Activated naive CD8-positive, alpha-beta T cell treated with anti-CD3 and anti-CD28 coated beads for 36 hours (primary cell): Measurements from ENCODE around the gene IRS2. TPM values are rescaled to one million over a fixed set of nuclear protein-coding genes. Genes with fewer than 3 reads are reported as not detected.
A peak's percentile ranks its signal among the peaks of the same experiment; 100 is the strongest.

Experiments
- DNase-seq: peaks from one replicate; pipeline ENCODE4 v3.0.0; 2021
- H3K27ac Mint-ChIP-seq: one replicate; pipeline ENCODE4 v1.8.0; 2022; ENCODE audit warnings: mild to moderate bottlenecking, moderate library complexity, mixed read lengths
- H3K27me3 Mint-ChIP-seq: one replicate; pipeline ENCODE4 v1.8.0; 2022; ENCODE audit warnings: mild to moderate bottlenecking, mixed read lengths
- H3K36me3 Mint-ChIP-seq: one replicate; pipeline ENCODE4 v1.8.0; 2021; ENCODE audit warnings: mild to moderate bottlenecking, mixed read lengths
- H3K4me1 Mint-ChIP-seq: one replicate; pipeline ENCODE4 v1.8.0; 2021; ENCODE audit warnings: mixed read lengths
- H3K4me3 Mint-ChIP-seq: one replicate; pipeline ENCODE4 v1.8.0; 2022; ENCODE audit warnings: mild to moderate bottlenecking, moderate library complexity, mixed read lengths
- H3K9me3 Mint-ChIP-seq: one replicate; pipeline ENCODE4 v1.8.0; 2022; ENCODE audit warnings: mixed read lengths
- total RNA-seq, 2 experiments: library from RNA; stranded (reverse); gene quantifications; one replicate each; pipeline ENCODE4 v1.2.3, GENCODE V29; 2021

The IRS2 gene
- total RNA-seq, 2 experiments from 2014 or later, result 1.8 to 1.9 TPM

GRCh38 chr13:109778102-109778542 lies 8.3 kb downstream of the IRS2 start:
- H3K36me3 Mint-ChIP-seq, result peaks cover 2% of the 10 kb centered on the region
- peak overlapping the region; percentile 48 for H3K4me3 Mint-ChIP-seq
- no peak for DNase-seq
- H3K27ac Mint-ChIP-seq, result peak overlapping the region; percentile 72
- H3K4me1 Mint-ChIP-seq, result peaks cover 54% of the 10 kb centered on the region
- H3K27me3 Mint-ChIP-seq, result no peaks in the 10 kb centered on the region
- H3K9me3 Mint-ChIP-seq, result no peaks in the 10 kb centered on the region

- H3K4me3 Mint-ChIP-seq, result no peak overlapping the region
- DNase-seq, result no peak
- H3K36me3 Mint-ChIP-seq, result no peaks in the 10 kb centered on the region
- peaks cover 52% of the 10 kb centered on the region for H3K4me1 Mint-ChIP-seq
- no peaks in the 10 kb centered on the region for H3K9me3 Mint-ChIP-seq
- peak overlapping the region; percentile 5 for H3K27ac Mint-ChIP-seq
- no peaks in the 10 kb centered on the region for H3K27me3 Mint-ChIP-seq
These were observed 9.8 kb downstream of the IRS2 start for GRCh38 chr13:109776575-109776974.

GRCh38 chr13:109773786-109774185 lies 12.6 kb downstream of the IRS2 start:
- Mint-ChIP-seq H3K4me3 (no peak overlapping the region), H3K27me3 (no peaks in the 10 kb centered on the region), H3K27ac (no peak overlapping the region), H3K4me1 (peaks cover 29% of the 10 kb centered on the region), H3K36me3 (no peaks in the 10 kb centered on the region), H3K9me3 (no peaks in the 10 kb centered on the region)
- no peak for DNase-seq

DNA sequence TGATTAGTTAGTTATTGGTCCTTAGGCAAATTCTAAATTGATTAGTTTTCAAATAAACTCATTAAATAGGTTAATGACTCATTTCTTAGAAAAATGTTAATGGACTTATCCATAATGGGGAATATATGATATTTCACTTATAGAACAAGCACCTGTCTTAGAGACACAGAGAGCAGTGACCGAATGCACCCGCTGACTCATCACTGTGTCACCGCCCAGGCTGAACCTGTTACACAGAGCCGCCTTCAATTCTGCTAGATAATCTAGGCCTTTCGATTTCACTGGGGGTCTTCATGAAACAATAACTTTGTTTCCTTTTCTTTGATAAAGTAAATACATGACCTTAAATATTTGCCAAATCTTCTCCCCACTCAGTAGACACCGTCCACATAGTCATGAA lies 13.1 kb downstream of the IRS2 start:
- H3K36me3 Mint-ChIP-seq, result no peaks in the 10 kb centered on the region

GRCh38 chr13:109771926-109772325 lies 14.5 kb downstream of the IRS2 start:
- Mint-ChIP-seq H3K27me3 (no peaks in the 10 kb centered on the region), H3K4me1 (peaks cover 15% of the 10 kb centered on the region), H3K36me3 (no peaks in the 10 kb centered on the region), H3K9me3 (no peaks in the 10 kb centered on the region), H3K4me3 (no peak overlapping the region), H3K27ac (no peak overlapping the region)
- no peak for DNase-seq

More for the DNA sequence above, 13.1 kb downstream of the IRS2 start:
- Mint-ChIP-seq H3K27ac (no peak overlapping the region), H3K4me3 (no peak overlapping the region), H3K4me1 (peaks cover 24% of the 10 kb centered on the region), H3K27me3 (no peaks in the 10 kb centered on the region), H3K9me3 (no peaks in the 10 kb centered on the region)
- DNase-seq, result no peak

DNA sequence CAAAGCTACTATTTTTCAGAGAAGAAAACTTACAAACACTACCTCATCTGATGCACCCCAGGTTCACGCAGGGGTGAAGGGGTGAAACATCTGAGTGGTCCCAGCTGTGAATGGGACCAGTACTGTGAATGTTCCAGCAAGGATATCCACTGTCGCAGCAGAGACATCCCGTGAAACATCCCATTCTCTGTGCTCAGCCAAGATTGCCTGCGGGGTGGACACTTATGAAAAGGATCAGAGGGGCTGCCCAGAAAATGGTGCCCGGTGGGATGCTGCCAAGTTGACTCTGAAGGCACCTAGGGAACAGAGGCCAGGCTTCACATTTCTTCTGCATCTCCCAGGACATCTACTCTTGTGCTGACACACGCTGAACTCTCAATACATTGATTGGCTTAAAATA lies 15.9 kb downstream of the IRS2 start:
- Mint-ChIP-seq H3K27me3 (no peaks in the 10 kb centered on the region), H3K4me1 (peaks cover 10% of the 10 kb centered on the region), H3K27ac (no peak overlapping the region), H3K9me3 (no peaks in the 10 kb centered on the region), H3K36me3 (no peaks in the 10 kb centered on the region), H3K4me3 (no peak overlapping the region)
- DNase-seq, result no peak

DNA sequence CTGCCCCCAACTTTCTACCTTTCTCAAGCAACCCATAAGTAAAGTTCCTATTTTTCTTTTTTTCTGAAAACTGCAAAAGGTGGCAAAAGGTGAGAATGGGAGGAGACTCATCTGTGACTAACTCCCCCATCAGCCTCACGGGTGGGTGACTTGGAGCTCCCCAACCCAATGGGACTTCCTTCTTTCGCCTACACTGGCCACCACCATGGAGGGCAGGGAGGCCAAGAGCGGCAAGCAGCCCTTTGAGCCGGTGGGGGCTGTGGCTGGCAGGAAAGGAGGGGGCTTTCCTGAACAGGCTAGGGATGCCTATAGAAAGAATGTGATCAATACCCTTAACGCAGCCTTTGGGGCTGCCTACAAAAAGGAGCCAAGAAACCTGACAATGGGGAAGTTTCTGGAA lies 16.5 kb downstream of the IRS2 start:
- Mint-ChIP-seq H3K4me3 (no peak overlapping the region), H3K27ac (no peak overlapping the region), H3K36me3 (no peaks in the 10 kb centered on the region), H3K27me3 (no peaks in the 10 kb centered on the region), H3K9me3 (no peaks in the 10 kb centered on the region), H3K4me1 (peaks cover 10% of the 10 kb centered on the region)
- DNase-seq, result no peak

DNA sequence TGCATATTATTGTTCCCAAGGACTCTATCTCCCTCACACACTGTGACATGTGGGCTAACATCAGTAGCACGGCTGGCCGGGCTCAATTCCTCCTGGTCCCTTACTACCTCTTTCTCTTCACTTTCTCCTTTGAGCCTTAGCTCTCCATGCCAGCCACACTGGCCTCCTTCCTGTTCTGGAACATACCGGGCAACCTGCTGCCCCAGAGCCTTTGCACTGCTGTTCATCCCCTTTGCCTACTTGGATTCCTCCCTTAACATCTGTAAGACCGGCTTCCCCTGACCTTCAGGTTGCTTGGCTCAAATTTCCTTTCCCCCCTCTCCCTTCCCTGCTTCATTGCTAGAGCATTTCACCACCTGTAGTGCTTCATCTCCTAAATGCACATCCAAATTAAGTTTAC lies 17.1 kb downstream of the IRS2 start:
- Mint-ChIP-seq H3K9me3 (no peaks in the 10 kb centered on the region), H3K36me3 (no peaks in the 10 kb centered on the region), H3K27ac (no peak overlapping the region), H3K27me3 (no peaks in the 10 kb centered on the region), H3K4me1 (peaks cover 15% of the 10 kb centered on the region), H3K4me3 (no peak overlapping the region)
- no peak for DNase-seq

DNA sequence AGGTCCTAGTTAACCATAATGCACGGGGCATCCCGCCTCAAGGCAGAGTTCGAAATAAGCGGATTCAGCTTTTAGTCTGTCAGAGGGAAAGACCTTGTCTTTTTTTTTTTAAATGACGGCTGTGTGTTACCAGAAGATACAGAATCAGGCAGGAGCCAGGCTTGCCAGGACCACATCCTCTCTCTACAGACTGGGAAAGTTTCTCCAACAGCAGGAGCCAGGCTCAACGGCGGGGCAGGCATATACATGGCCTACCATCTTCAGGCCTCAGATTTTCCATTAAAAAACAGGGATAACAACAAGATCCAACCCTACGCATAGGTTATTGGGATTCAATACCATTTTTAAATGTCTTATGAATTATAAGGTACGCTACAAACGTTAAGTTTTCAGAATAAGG lies 17.8 kb downstream of the IRS2 start:
- H3K9me3 Mint-ChIP-seq, result no peaks in the 10 kb centered on the region
- no peaks in the 10 kb centered on the region for H3K36me3 Mint-ChIP-seq
- no peak overlapping the region for H3K27ac Mint-ChIP-seq
- H3K4me1 Mint-ChIP-seq, result peaks cover 14% of the 10 kb centered on the region
- no peak for DNase-seq
- no peaks in the 10 kb centered on the region for H3K27me3 Mint-ChIP-seq
- no peak overlapping the region for H3K4me3 Mint-ChIP-seq

GRCh38 chr13:109768176-109768575 lies 18.2 kb downstream of the IRS2 start:
- Mint-ChIP-seq H3K36me3 (no peaks in the 10 kb centered on the region), H3K4me3 (no peak overlapping the region), H3K27me3 (no peaks in the 10 kb centered on the region), H3K27ac (no peak overlapping the region), H3K4me1 (peaks cover 11% of the 10 kb centered on the region), H3K9me3 (no peaks in the 10 kb centered on the region)
- no peak for DNase-seq

DNA sequence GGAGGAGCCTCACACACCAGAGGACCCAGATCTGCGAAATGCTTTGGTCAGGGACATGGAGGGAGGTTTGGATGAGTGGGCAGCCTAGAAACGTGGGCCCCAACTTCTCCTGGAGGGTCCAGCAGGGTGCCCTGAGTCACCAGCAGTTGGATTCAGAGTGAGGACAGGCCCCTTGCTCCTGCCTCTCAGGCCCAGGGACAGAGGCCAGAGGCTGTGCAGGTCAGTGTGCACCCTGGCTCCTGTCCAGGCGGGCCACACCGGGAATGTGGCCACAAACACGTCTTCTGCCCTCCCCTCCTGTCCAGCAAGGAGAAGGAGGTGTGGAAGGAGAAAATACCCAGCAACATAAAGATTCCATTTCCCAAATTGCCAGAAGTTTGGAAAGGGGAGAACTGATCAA lies 19.4 kb downstream of the IRS2 start:
- Mint-ChIP-seq H3K4me3 (no peak overlapping the region), H3K27ac (no peak overlapping the region), H3K36me3 (no peaks in the 10 kb centered on the region)

DNA sequence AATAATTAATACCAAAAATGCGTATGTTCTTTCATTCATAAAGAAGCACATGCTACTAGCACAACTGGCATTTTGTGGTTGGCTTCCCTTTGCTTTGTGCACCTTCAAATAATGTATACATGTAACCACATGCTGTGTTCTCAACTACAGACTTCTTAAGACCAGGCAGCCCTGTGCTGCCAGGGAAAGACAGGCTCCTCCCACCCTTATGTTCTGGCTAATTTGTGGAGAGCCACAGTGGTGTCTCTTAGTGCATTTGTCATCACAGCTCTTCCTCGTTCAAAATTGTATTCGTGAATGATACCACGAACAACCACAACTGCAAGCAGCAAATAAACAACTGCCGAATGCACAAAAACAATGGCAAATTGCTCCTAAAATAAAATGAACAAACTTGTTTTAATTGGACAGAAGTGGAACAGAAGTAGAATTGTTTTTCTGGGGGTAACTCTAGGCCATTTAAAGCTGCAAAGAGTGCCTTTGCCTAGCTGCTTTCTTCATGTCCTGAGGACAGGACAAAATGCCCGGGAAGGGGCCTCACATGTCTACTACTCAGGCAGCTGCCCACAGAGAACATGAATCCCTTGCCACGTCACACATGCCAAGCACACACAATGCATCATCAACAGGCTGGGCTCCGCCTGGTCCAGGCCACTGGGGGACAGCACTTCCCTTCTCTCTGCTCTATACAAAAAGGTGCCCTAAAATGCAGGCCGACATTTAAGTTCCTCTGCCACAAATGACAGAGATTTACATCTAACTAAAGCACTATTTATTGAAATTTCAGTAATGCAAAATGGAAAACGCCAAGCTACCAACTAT lies 21.7 kb downstream of the IRS2 start:
- Mint-ChIP-seq H3K4me1 (peaks cover 23% of the 10 kb centered on the region), H3K9me3 (no peaks in the 10 kb centered on the region), H3K27me3 (no peaks in the 10 kb centered on the region), H3K36me3 (no peaks in the 10 kb centered on the region), H3K27ac (no peak overlapping the region), H3K4me3 (no peak overlapping the region)
- DNase-seq, result peak; percentile 22

More for the DNA sequence above, 19.4 kb downstream of the IRS2 start:
- peaks cover 14% of the 10 kb centered on the region for H3K4me1 Mint-ChIP-seq
- no peak for DNase-seq
- H3K27me3 Mint-ChIP-seq, result no peaks in the 10 kb centered on the region
- H3K9me3 Mint-ChIP-seq, result no peaks in the 10 kb centered on the region

DNA sequence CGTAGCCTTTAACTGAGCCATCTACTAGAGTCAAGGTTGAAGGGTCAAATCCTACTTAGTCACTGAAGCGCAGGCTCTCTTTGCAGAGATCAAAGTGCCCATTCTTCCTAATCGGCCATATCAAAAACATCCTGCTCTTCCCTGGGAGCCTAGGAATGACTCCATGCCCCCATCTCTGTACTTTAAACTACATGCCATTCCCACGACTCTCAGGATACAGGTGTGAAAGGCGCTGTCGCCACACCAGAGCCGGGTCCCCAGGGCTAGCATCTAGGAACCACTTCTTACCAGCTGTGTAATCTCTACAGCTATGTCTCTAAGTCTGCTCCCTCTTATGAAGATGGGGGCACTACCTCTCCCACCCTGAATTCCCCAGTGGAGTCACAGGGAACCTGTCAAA lies 22.3 kb downstream of the IRS2 start:
- H3K27me3 Mint-ChIP-seq, result no peaks in the 10 kb centered on the region
- H3K4me1 Mint-ChIP-seq, result peaks cover 26% of the 10 kb centered on the region
- no peak overlapping the region for H3K27ac Mint-ChIP-seq
- H3K9me3 Mint-ChIP-seq, result no peaks in the 10 kb centered on the region
- DNase-seq, result no peak
- no peaks in the 10 kb centered on the region for H3K36me3 Mint-ChIP-seq
- H3K4me3 Mint-ChIP-seq, result no peak overlapping the region

- Mint-ChIP-seq H3K4me1 (peaks cover 26% of the 10 kb centered on the region), H3K27me3 (no peaks in the 10 kb centered on the region), H3K27ac (no peak overlapping the region), H3K36me3 (no peaks in the 10 kb centered on the region), H3K9me3 (no peaks in the 10 kb centered on the region), H3K4me3 (no peak overlapping the region)
- DNase-seq, result no peak
These were observed 23.6 kb downstream of the IRS2 start for GRCh38 chr13:109762791-109763190.

- Mint-ChIP-seq H3K27me3 (no peaks in the 10 kb centered on the region), H3K27ac (no peak overlapping the region), H3K4me1 (peaks cover 26% of the 10 kb centered on the region), H3K4me3 (no peak overlapping the region), H3K9me3 (no peaks in the 10 kb centered on the region), H3K36me3 (no peaks in the 10 kb centered on the region)
- DNase-seq, result no peak
These were observed 24.7 kb downstream of the IRS2 start for GRCh38 chr13:109761695-109762094.

- Mint-ChIP-seq H3K9me3 (no peaks in the 10 kb centered on the region), H3K4me1 (peaks cover 24% of the 10 kb centered on the region), H3K27ac (no peak overlapping the region), H3K36me3 (no peaks in the 10 kb centered on the region), H3K27me3 (no peaks in the 10 kb centered on the region), H3K4me3 (no peak overlapping the region)
- DNase-seq, result no peak
These were observed 25.4 kb downstream of the IRS2 start for GRCh38 chr13:109760951-109761350.
